K562 (cell line): Measurements from ENCODE around the gene MALAT1. TPM values are rescaled to one million over a fixed set of nuclear protein-coding genes. Genes with fewer than 3 reads are reported as not detected.

Source experiments
- BDP1 ChIP-seq: IDR thresholded peaks from 3 replicates; pipeline ENCODE4 v1.6.1; 2011; ENCODE audit not compliant: insufficient read length, insufficient read depth
- CHCHD3 ChIP-seq: fragments of 250-450 bp; sonication (Bioruptor Pico); IDR thresholded peaks from 2 replicates; pipeline ENCODE4 v2.1.2; 2022; ENCODE audit warnings: mild to moderate bottlenecking
- HDGF ChIP-seq: fragments of 450-650 bp; IDR thresholded peaks from 2 replicates; pipeline ENCODE4 v1.6.1; 2016
- HEY1 ChIP-seq: fragments of 250-450 bp; sonication (Bioruptor Pico); IDR thresholded peaks from 2 replicates; pipeline ENCODE4 v1.5.0; 2020; ENCODE audit warnings: mild to moderate bottlenecking, moderate library complexity, borderline replicate concordance
- HIVEP1 ChIP-seq: fragments of 250-450 bp; sonication (Bioruptor Pico); IDR thresholded peaks from 2 replicates; pipeline ENCODE4 v1.4.0; 2020; ENCODE audit warnings: mild to moderate bottlenecking
- ILK ChIP-seq: fragments of 450-650 bp; IDR thresholded peaks from 2 replicates; pipeline ENCODE4 v1.6.1; 2016; ENCODE audit warnings: missing genetic modification characterization, low read depth, mild to moderate bottlenecking, missing compliant biosample characterization, moderate library complexity, borderline replicate concordance
- MTA1 ChIP-seq: fragments of 450-650 bp; IDR thresholded peaks from 2 replicates; pipeline ENCODE4 v1.6.1; 2017; ENCODE audit warnings: borderline replicate concordance
- MTA3 ChIP-seq: fragments of 450-650 bp; formaldehyde crosslinking; IDR thresholded peaks from 2 replicates; pipeline ENCODE4 v1.6.1; 2017; ENCODE audit warnings: mild to moderate bottlenecking, borderline replicate concordance
- MTF1 ChIP-seq: fragments of 250-450 bp; sonication (Bioruptor Pico); IDR thresholded peaks from 2 replicates; pipeline ENCODE4 v1.9.0; 2021; ENCODE audit warnings: moderate library complexity, mild to moderate bottlenecking, inconsistent platforms, borderline replicate concordance
- POLR2B ChIP-seq: fragments of 450-650 bp; IDR thresholded peaks from 2 replicates; pipeline ENCODE4 v1.6.1; 2018; ENCODE audit warnings: low read depth; ENCODE audit not compliant: partially characterized antibody
- PURB ChIP-seq: sonication (generic); formaldehyde crosslinking; IDR thresholded peaks from 2 replicates; pipeline ENCODE4 v1.9.0; 2021; ENCODE audit warnings: low read depth, mild to moderate bottlenecking, missing genetic modification reagents
- RUNX1 ChIP-seq: sonication (generic); IDR thresholded peaks from 2 replicates; pipeline ENCODE4 v1.6.1; 2016; ENCODE audit warnings: antibody characterized with exemption, low read depth
- SIRT6 ChIP-seq: IDR thresholded peaks from one replicate; pipeline ENCODE4 v1.6.1; 2012; ENCODE audit warnings: low read depth, mild to moderate bottlenecking, control low read depth, inconsistent platforms, low read length, moderate library complexity
- SREBF1 ChIP-seq: fragments of 150-350 bp; IDR thresholded peaks from 2 replicates; pipeline ENCODE4 v1.6.1; 2014; ENCODE audit warnings: antibody characterized with exemption, low read depth, low read length, borderline replicate concordance
- THRAP3 ChIP-seq: fragments of 450-650 bp; IDR thresholded peaks from 2 replicates; pipeline ENCODE4 v1.6.1; 2016; ENCODE audit warnings: mild to moderate bottlenecking, inconsistent platforms, borderline replicate concordance
- ZNF12 ChIP-seq: sonication (generic); formaldehyde crosslinking; IDR thresholded peaks from 2 replicates; pipeline ENCODE4 v1.4.0; 2020; ENCODE audit warnings: mild to moderate bottlenecking, missing genetic modification reagents
- ZNF41 ChIP-seq: fragments of 250-450 bp; sonication (Bioruptor Pico); conservative IDR thresholded peaks from 2 replicates; pipeline ENCODE4 v1.4.0; 2020; ENCODE audit warnings: mild to moderate bottlenecking
- ZNF655 ChIP-seq: fragments of 250-450 bp; sonication (Bioruptor Pico); IDR thresholded peaks from 2 replicates; pipeline ENCODE4 v1.5.0; 2021
- ZNF75A ChIP-seq: fragments of 450-650 bp; formaldehyde crosslinking; IDR thresholded peaks from 2 replicates; pipeline ENCODE4 v1.4.0; 2020; ENCODE audit warnings: mild to moderate bottlenecking
- polyA plus RNA-seq, 8 experiments: library from polyadenylated mRNA; depleted of rRNA in 4 of 8; stranded (reverse) in 5 of 8; unstranded in 3 of 8; fragments of >200 nt; fragmentation: Nextera tagmentation in 2 of 8; fragmentation: Illumina TruSeq in 1 of 8; extraction: Ambion mirVana in 2 of 8; extraction: Trizol in 1 of 8; gene quantifications; 2 replicates each; pipeline versions ENCODE4 v1.2.1 to v1.2.3, GENCODE V29; 2011 to 2014; ENCODE audit warnings: inconsistent platforms in 1 of 8, missing spikeins in 1 of 8
- total RNA-seq, 7 experiments: library from RNA; depleted of rRNA in 6 of 7; stranded (reverse); fragments of >200 nt in 6 of 7; fragmentation: Illumina TruSeq in 2 of 7; extraction: Trizol in 2 of 7; gene quantifications; 2 replicates each; pipeline versions ENCODE4 v1.2.1 to v1.2.3, GENCODE V29; 2011 to 2021; ENCODE audit warnings: low replicate concordance in 1 of 7
- TF ChIP-seq, protein P1 (sequence below): fragments of 450-650 bp; IDR thresholded peaks from 2 replicates; pipeline ENCODE4 v1.6.1; 2016; ENCODE audit warnings: missing biosample characterization, missing genetic modification characterization
- TF ChIP-seq, protein P2 (sequence below): IDR thresholded peaks from 2 replicates; pipeline ENCODE4 v1.6.1; 2014; ENCODE audit warnings: antibody characterized with exemption
- TF ChIP-seq, protein P3 (sequence below), 2 experiments: fragments of 450-650 bp in 1 of 2; IDR thresholded peaks; 2 replicates each; pipeline ENCODE4 v1.6.1; 2011 to 2017; ENCODE audit warnings: low read depth in 2 of 2, antibody characterized with exemption in 1 of 2, borderline replicate concordance in 1 of 2, low read length in 1 of 2, mild to moderate bottlenecking in 1 of 2, mixed read lengths in 1 of 2; ENCODE audit not compliant: control insufficient read depth in 1 of 2

MALAT1 gene
- total and polyA plus RNA-seq, 9 of the 15 experiments (the other 6 are each of a cell fraction or from before 2014, with no cell fraction given) = 363 to 8,715 (median 2,351) TPM

GRCh38 chr11:65525546-65526480 is 27.0 kb downstream of the MALAT1 start (continued):
- 0 out of 2 replicates have a peak, but pooled peaks have one; percentile 16 for TF ChIP-seq HDGF
- no peak for TF ChIP-seq ZNF655 (CRISPR knock-in tag)
- TF ChIP-seq, protein P1, sequence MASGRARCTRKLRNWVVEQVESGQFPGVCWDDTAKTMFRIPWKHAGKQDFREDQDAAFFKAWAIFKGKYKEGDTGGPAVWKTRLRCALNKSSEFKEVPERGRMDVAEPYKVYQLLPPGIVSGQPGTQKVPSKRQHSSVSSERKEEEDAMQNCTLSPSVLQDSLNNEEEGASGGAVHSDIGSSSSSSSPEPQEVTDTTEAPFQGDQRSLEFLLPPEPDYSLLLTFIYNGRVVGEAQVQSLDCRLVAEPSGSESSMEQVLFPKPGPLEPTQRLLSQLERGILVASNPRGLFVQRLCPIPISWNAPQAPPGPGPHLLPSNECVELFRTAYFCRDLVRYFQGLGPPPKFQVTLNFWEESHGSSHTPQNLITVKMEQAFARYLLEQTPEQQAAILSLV = no peak
- TF ChIP-seq HEY1 (CRISPR knock-in tag) = no peak
- TF ChIP-seq ZNF75A (CRISPR knock-in tag) = no peak
- TF ChIP-seq SIRT6 = no peak
- TF ChIP-seq MTA1 = no peak
- TF ChIP-seq THRAP3 = no peak
- no peak for TF ChIP-seq RUNX1
- TF ChIP-seq, protein P2, sequence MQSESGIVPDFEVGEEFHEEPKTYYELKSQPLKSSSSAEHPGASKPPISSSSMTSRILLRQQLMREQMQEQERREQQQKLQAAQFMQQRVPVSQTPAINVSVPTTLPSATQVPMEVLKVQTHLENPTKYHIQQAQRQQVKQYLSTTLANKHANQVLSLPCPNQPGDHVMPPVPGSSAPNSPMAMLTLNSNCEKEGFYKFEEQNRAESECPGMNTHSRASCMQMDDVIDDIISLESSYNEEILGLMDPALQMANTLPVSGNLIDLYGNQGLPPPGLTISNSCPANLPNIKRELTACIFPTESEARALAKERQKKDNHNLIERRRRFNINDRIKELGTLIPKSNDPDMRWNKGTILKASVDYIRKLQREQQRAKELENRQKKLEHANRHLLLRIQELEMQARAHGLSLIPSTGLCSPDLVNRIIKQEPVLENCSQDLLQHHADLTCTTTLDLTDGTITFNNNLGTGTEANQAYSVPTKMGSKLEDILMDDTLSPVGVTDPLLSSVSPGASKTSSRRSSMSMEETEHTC = no peak
- TF ChIP-seq MTA3 = 0 out of 2 replicates have a peak, but pooled peaks have one; percentile 3
- TF ChIP-seq POLR2B = no peak
- TF ChIP-seq HIVEP1 = no peak
- no peak for TF ChIP-seq ILK (tag)
- no peak for TF ChIP-seq ZNF12 (CRISPR knock-in tag)
- TF ChIP-seq CHCHD3 (CRISPR knock-in tag) = no peak
- no peak for TF ChIP-seq PURB (CRISPR knock-in tag)
- TF ChIP-seq, protein P3, sequence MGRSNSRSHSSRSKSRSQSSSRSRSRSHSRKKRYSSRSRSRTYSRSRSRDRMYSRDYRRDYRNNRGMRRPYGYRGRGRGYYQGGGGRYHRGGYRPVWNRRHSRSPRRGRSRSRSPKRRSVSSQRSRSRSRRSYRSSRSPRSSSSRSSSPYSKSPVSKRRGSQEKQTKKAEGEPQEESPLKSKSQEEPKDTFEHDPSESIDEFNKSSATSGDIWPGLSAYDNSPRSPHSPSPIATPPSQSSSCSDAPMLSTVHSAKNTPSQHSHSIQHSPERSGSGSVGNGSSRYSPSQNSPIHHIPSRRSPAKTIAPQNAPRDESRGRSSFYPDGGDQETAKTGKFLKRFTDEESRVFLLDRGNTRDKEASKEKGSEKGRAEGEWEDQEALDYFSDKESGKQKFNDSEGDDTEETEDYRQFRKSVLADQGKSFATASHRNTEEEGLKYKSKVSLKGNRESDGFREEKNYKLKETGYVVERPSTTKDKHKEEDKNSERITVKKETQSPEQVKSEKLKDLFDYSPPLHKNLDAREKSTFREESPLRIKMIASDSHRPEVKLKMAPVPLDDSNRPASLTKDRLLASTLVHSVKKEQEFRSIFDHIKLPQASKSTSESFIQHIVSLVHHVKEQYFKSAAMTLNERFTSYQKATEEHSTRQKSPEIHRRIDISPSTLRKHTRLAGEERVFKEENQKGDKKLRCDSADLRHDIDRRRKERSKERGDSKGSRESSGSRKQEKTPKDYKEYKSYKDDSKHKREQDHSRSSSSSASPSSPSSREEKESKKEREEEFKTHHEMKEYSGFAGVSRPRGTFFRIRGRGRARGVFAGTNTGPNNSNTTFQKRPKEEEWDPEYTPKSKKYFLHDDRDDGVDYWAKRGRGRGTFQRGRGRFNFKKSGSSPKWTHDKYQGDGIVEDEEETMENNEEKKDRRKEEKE (IDR thresholded peaks at IDR 0.05; ENCODE audit: borderline replicate concordance in 1 of 2, control insufficient read depth in 1 of 2, low read depth in 2 of 2, low read length in 1 of 2) = no peak
- no peak for TF ChIP-seq ZNF41 (CRISPR knock-in tag)
- no peak for TF ChIP-seq BDP1
- TF ChIP-seq MTF1 (CRISPR knock-in tag) = no peak
- TF ChIP-seq SREBF1 = no peak
